ENCODE data around the gene GFOD2. TPM values are rescaled to one million over a fixed set of nuclear protein-coding genes. Genes with fewer than 3 reads are reported as not detected.

The GFOD2 gene
- total and polyA plus RNA-seq, 2 of the 13 experiments (the other 11 are each of a cell fraction or from before 2014, with no cell fraction given): 11.1 to 17.2 TPM

- peak; percentile 0; the same call in 2 of the 3 replicates for ATAC-seq
- CTCF ChIA-PET (ENCODE audit: low intra/inter-chr PET ratio, low total read pairs): interaction anchor here (0.7 to 4.2 kb wide), 8 partner anchors 16 to 174 kb away, joined by 3 to 118 read pairs (median 8); partner anchors contain the start of genes CARMIL2, CTCF and THAP11
- in situ Hi-C loops (cut with HindIII; ENCODE audit: extremely low pct_ligation_motif_present, low pct_unique_long_range_greater_than_20kb): loop anchor here (5.0 to 10.0 kb wide), 2 partner anchors 139 to 266 kb away; partner anchors contain the start of genes CTRL, PSMB10, RANBP10 and TSNAXIP1
- TF ChIP-seq AFF4 (CRISPR knock-in tag; IDR thresholded peaks at IDR 0.05) (no peak), HES4 (CRISPR knock-in tag; IDR thresholded peaks at IDR 0.05; ENCODE audit: borderline replicate concordance) (no peak), EEA1 (CRISPR knock-in tag; IDR thresholded peaks at IDR 0.05; ENCODE audit: borderline replicate concordance) (0 out of 2 replicates have a peak, but pooled peaks have one; percentile 36), MLX (CRISPR knock-in tag; IDR thresholded peaks at IDR 0.05) (no peak), MLLT10 (CRISPR knock-in tag; IDR thresholded peaks at IDR 0.05) (no peak), TMF1 (CRISPR knock-in tag; IDR thresholded peaks at IDR 0.05; ENCODE audit: low read depth) (no peak), NFKB2 (CRISPR knock-in tag; IDR thresholded peaks at IDR 0.05; ENCODE audit: borderline replicate concordance) (0 out of 2 replicates have a peak, but pooled peaks have one; percentile 0), ARID3A (IDR thresholded peaks at IDR 0.05; ENCODE audit: low read depth, low read length) (no peak), PHF8 (CRISPR knock-in tag; IDR thresholded peaks at IDR 0.05) (no peak), RBM39 (IDR thresholded peaks at IDR 0.05; ENCODE audit: low read depth, low read length, poor library complexity, severe bottlenecking) (peak; percentile 18), GZF1 (CRISPR knock-in tag; IDR thresholded peaks at IDR 0.05) (0 out of 2 replicates have a peak, but pooled peaks have one; percentile 13), SCMH1 (CRISPR knock-in tag; IDR thresholded peaks at IDR 0.05; ENCODE audit: borderline replicate concordance) (no peak), U2AF2 (IDR thresholded peaks at IDR 0.05; ENCODE audit: low read depth, low read length) (no peak), SIX1 (CRISPR knock-in tag; IDR thresholded peaks at IDR 0.05; ENCODE audit: borderline replicate concordance) (no peak), ZNF891 (CRISPR knock-in tag; IDR thresholded peaks at IDR 0.05) (0 out of 2 replicates have a peak, but pooled peaks have one; percentile 11)
- TF ChIP-seq, protein P1, sequence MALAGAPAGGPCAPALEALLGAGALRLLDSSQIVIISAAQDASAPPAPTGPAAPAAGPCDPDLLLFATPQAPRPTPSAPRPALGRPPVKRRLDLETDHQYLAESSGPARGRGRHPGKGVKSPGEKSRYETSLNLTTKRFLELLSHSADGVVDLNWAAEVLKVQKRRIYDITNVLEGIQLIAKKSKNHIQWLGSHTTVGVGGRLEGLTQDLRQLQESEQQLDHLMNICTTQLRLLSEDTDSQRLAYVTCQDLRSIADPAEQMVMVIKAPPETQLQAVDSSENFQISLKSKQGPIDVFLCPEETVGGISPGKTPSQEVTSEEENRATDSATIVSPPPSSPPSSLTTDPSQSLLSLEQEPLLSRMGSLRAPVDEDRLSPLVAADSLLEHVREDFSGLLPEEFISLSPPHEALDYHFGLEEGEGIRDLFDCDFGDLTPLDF (CRISPR knock-in tag; IDR thresholded peaks at IDR 0.05): no peak
Measured at GRCh38 chr16:67668495-67669157, 50.5 kb downstream of the GFOD2 start.

More at GRCh38 chr16:67668495-67669157, 50.5 kb downstream of the GFOD2 start:
- FAIRE-seq: no peak
- Histone ChIP-seq H3K36me3 (replicated peaks in 1 of 2; ENCODE audit: control insufficient read depth in 1 of 2, insufficient read depth in 2 of 2, low read length in 2 of 2) (0 out of 5 replicates have a peak, but pooled peaks cover 0 to 3% of the 10 kb centered on the region in 2 experiments), H3K27me3 (ENCODE audit: control insufficient read depth in 1 of 2, insufficient read depth in 2 of 2, low read length in 2 of 2) (no peaks in the 10 kb centered on the region; a peak in 1 of 5 replicates), H3K79me2 (ENCODE audit: insufficient read depth, low read length) (no peaks in the 10 kb centered on the region), H3K9ac (ENCODE audit: insufficient read depth, low read depth, low read length) (peak overlapping the region; percentile 76), H3K4me3 (replicated peaks in 1 of 3; ENCODE audit: insufficient read depth in 1 of 3, low read depth in 2 of 3, low read length in 3 of 3) (peak overlapping the region; percentile 36 to 96 (median 47); a peak in 4 of 6 replicates), H3K4me2 (ENCODE audit: low read depth, low read length) (peak overlapping the region; percentile 98), H3K27ac (ENCODE audit: extremely low read length, insufficient read depth, low read length) (peak overlapping the region; percentile 21), H4K20me1 (ENCODE audit: insufficient read depth, low read length) (no peaks in the 10 kb centered on the region), H3K4me1 (ENCODE audit: insufficient read depth, low read length) (peaks cover 44% of the 10 kb centered on the region), H3K9me3 (ENCODE audit: low read length) (no peaks in the 10 kb centered on the region), H2AFZ (ENCODE audit: low read length) (no peak overlapping the region)
- no peak for DNase-seq (ENCODE audit: low spot score)
- POLR2A ChIA-PET: interaction anchor here (0.6 to 3.8 kb wide), 7 partner anchors 50 to 416 kb away, joined by 3 to 28 read pairs (median 4); partner anchors contain the start of genes ATP6V0D1, CTCF, GFOD2 and RANBP10
- BruUV-seq (replicated peaks): no TSS peak
- intact Hi-C loops (cut with micrococcal nuclease; ENCODE audit: unreplicated experiment): loop anchor here (1.0 kb wide), 1 partner anchor 147 kb away; no protein-coding TSS in a partner anchor
- WGBS (ENCODE audit: low lambda C conversion rate): 24% methylated on average over 4 of the region's 6 CpGs
